Fibroblast of upper back skin (primary cell): Measurements from ENCODE around the gene PTN.
A peak's percentile ranks its signal among the peaks of the same experiment; 100 is the strongest.
"Not testable (repeated sequence)": the region's sequence is repeated elsewhere in the genome, so short reads cannot be mapped to it uniquely, and the experiment has no call there.

Source experiments
- DNase-seq: peaks from one replicate; pipeline ENCODE4 v3.0.0-alpha.2; 2013

PTN gene

GRCh38 chr7:137316648-137317353, 26.7 kb downstream of the PTN start:
- DNase-seq = peak; percentile 27

GRCh38 chr7:137313201-137313600, 30.3 kb downstream of the PTN start:
- no peak for DNase-seq

GRCh38 chr7:137306748-137307147, 36.8 kb downstream of the PTN start:
- no peak for DNase-seq

GRCh38 chr7:137305901-137306621, 37.5 kb downstream of the PTN start:
- DNase-seq = peak; percentile 75

GRCh38 chr7:137304624-137305235, 38.8 kb downstream of the PTN start:
- no peak for DNase-seq

GRCh38 chr7:137304165-137304564, 39.4 kb downstream of the PTN start:
- DNase-seq = no peak

GRCh38 chr7:137302081-137302480, 41.5 kb downstream of the PTN start:
- no peak for DNase-seq

GRCh38 chr7:137298464-137298794, 45.1 kb downstream of the PTN start:
- no peak for DNase-seq

GRCh38 chr7:137297551-137298463, 45.7 kb downstream of the PTN start:
- no peak for DNase-seq

- DNase-seq = no peak
These were observed 47.0 kb downstream of the PTN start for GRCh38 chr7:137296576-137296975.

GRCh38 chr7:137295739-137296324, 47.7 kb downstream of the PTN start:
- DNase-seq = no peak

- DNase-seq = no peak
These were observed 54.4 kb downstream of the PTN start for GRCh38 chr7:137289101-137289500.

- DNase-seq = no peak
These were observed 55.8 kb downstream of the PTN start for GRCh38 chr7:137287651-137288258.

GRCh38 chr7:137283153-137283552, 60.4 kb downstream of the PTN start:
- no peak for DNase-seq

- DNase-seq = peak; percentile 9
These were observed 61.5 kb downstream of the PTN start for GRCh38 chr7:137282043-137282442.

GRCh38 chr7:137276189-137276588, 67.3 kb downstream of the PTN start:
- no peak for DNase-seq

- DNase-seq = no peak
These were observed 71.3 kb downstream of the PTN start for GRCh38 chr7:137272249-137272648.

- DNase-seq = no peak
These were observed 74.3 kb downstream of the PTN start for GRCh38 chr7:137269240-137269639.

GRCh38 chr7:137268001-137268865, 75.3 kb downstream of the PTN start:
- not testable (repeated sequence) for DNase-seq

GRCh38 chr7:137266764-137267163, 76.8 kb downstream of the PTN start:
- DNase-seq = no peak

- not testable (repeated sequence) for DNase-seq
These were observed 78.1 kb downstream of the PTN start for GRCh38 chr7:137265480-137265879.
